OCI-LY3 (cell line): ENCODE results near the gene TMEM14C.
A peak's percentile ranks its signal among the peaks of the same experiment; 100 is the strongest.

Source experiments
- H2AFZ ChIP-seq: fragments of 200-600, 300-600 bp; shearing (Covaris generic); 2 replicates; pipeline ENCODE4 v1.6.0; 2014; ENCODE audit warnings: antibody characterized with exemption, low read depth, low read length
- H3K27ac ChIP-seq: fragments of 200-600, 300-600 bp; sonication (generic); 2 replicates; pipeline ENCODE4 v1.5.1; 2014; ENCODE audit warnings: mild to moderate bottlenecking, low read length, moderate library complexity, mixed read lengths
- H3K27me3 ChIP-seq: fragments of 200-600, 300-600 bp; sonication (generic); 2 replicates; pipeline ENCODE4 v1.6.1; 2014; ENCODE audit warnings: low read depth, low read length, mixed read lengths
- H3K36me3 ChIP-seq: fragments of 200-600, 300-600 bp; sonication (generic); replicated peaks from 2 replicates; pipeline ENCODE3; 2014; ENCODE audit warnings: low read depth, low read length, mixed read lengths
- H3K4me1 ChIP-seq: fragments of 300-600, 200-600 bp; sonication (generic); 2 replicates; pipeline ENCODE4 v1.6.1; 2014; ENCODE audit warnings: low read length, mixed read lengths
- H3K4me2 ChIP-seq: fragments of 200-600, 300-600 bp; sonication (generic); 2 replicates; pipeline ENCODE4 v1.6.1; 2014; ENCODE audit warnings: low read length, mixed read lengths
- H3K4me3 ChIP-seq: fragments of 300-600, 200-600 bp; sonication (generic); 2 replicates; pipeline ENCODE4 v1.5.1; 2014; ENCODE audit warnings: antibody characterized with exemption, mild to moderate bottlenecking, low read length, moderate library complexity
- H3K79me2 ChIP-seq: fragments of 300-600, 200-600 bp; shearing (Covaris generic); 2 replicates; pipeline ENCODE4 v1.6.1; 2014; ENCODE audit warnings: mild to moderate bottlenecking, low read length, mixed read lengths
- H3K9ac ChIP-seq: fragments of 300-600, 200-600 bp; shearing (Covaris generic); 2 replicates; pipeline ENCODE4 v1.6.0; 2014; ENCODE audit warnings: mild to moderate bottlenecking, low read length, moderate library complexity
- H3K9me3 ChIP-seq: fragments of 200-600, 300-600 bp; shearing (Covaris generic); 2 replicates; pipeline ENCODE4 v1.6.1; 2014; ENCODE audit warnings: low read length, mixed read lengths; ENCODE audit not compliant: insufficient read depth
- H4K20me1 ChIP-seq: fragments of 200-600, 300-600 bp; sonication (generic); 2 replicates; pipeline ENCODE4 v1.6.1; 2016; ENCODE audit warnings: low read length, mixed read lengths; ENCODE audit not compliant: insufficient read depth
- EZH2phosphoT487 ChIP-seq: fragments of 200-600 bp; shearing (Covaris generic); IDR thresholded peaks from 2 replicates; pipeline ENCODE4 v1.6.1; 2018; ENCODE audit warnings: antibody characterized with exemption, mixed run types, low read depth
- TF ChIP-seq, protein P1 (sequence below): fragments of 200-600, 300-600 bp; sonication (generic); IDR thresholded peaks from 2 replicates; pipeline ENCODE4 v1.5.1; 2014; ENCODE audit warnings: antibody characterized with exemption, low read length, low read depth

TMEM14C gene

DNA sequence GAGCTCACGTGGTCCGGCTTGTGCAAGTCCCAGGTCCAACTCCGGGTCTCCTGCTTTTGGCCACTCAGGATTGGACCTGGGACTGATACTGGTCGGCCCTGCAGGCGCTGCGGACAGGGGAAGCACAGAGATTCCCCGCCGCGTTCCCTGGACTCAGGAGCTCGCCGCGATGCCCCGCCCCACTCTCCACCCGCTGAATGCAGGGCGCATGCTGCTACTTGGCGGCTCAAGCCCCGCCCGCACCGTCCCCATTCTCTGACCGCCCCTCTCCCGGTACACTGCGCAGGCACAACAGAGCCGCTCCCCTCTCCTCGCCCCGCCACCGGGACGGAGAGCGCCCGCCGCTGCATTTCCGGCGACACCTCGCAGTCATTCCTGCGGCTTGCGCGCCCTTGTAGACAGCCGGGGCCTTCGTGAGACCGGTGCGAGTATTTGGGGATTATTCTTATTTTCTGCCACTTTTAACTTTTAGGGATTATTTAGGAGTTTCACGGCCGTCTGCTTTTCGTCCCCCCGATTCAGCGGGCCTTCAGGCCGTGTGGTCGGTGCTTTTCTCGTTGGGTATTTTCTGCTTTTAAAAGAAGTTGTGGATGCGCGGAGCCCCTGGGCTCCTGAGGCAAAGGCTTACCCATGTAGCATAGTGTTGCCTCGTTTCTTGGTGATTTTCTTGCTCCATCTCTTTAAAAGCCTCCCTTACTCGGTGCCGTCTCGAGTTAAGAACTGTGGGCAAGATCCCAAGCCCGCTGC lies at the start of gene TMEM14C:
Gene TMEM14C, plus strand, starts transcription at position 251 of the 747 bp plus-strand sequence. CDS start 1,544 bp downstream, outside the sequence.
- H3K4me1 ChIP-seq, result 0 out of 2 replicates have a peak, but pooled peaks cover 4% of the 10 kb centered on the region
- TF ChIP-seq EZH2phosphoT487, result no peak
- TF ChIP-seq, protein P1, sequence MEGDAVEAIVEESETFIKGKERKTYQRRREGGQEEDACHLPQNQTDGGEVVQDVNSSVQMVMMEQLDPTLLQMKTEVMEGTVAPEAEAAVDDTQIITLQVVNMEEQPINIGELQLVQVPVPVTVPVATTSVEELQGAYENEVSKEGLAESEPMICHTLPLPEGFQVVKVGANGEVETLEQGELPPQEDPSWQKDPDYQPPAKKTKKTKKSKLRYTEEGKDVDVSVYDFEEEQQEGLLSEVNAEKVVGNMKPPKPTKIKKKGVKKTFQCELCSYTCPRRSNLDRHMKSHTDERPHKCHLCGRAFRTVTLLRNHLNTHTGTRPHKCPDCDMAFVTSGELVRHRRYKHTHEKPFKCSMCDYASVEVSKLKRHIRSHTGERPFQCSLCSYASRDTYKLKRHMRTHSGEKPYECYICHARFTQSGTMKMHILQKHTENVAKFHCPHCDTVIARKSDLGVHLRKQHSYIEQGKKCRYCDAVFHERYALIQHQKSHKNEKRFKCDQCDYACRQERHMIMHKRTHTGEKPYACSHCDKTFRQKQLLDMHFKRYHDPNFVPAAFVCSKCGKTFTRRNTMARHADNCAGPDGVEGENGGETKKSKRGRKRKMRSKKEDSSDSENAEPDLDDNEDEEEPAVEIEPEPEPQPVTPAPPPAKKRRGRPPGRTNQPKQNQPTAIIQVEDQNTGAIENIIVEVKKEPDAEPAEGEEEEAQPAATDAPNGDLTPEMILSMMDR, result no peak

GRCh38 chr6:10676403-10676802 lies 46.5 kb upstream of the TMEM14C start:
- TF ChIP-seq EZH2phosphoT487, result no peak
- TF ChIP-seq, protein P1, result no peak
- no peak overlapping the region for H3K27ac ChIP-seq
- H3K27me3 ChIP-seq, result no peaks in the 10 kb centered on the region; the same call in 1 of the 2 replicates
- H3K36me3 ChIP-seq, result no peaks in the 10 kb centered on the region
- H4K20me1 ChIP-seq, result no peaks in the 10 kb centered on the region
- H3K4me3 ChIP-seq, result no peak overlapping the region
- H3K9me3 ChIP-seq, result no peaks in the 10 kb centered on the region
- no peak overlapping the region for H3K4me2 ChIP-seq
- no peaks in the 10 kb centered on the region for H3K4me1 ChIP-seq
- H2AFZ ChIP-seq, result no peak overlapping the region
- H3K79me2 ChIP-seq, result no peaks in the 10 kb centered on the region
- no peak overlapping the region for H3K9ac ChIP-seq

More for the DNA sequence above, at the start of gene TMEM14C:
- peak within 1 kb of the TSS; percentile 93 for H3K4me3 ChIP-seq
- no peaks in the 10 kb centered on the region for H4K20me1 ChIP-seq
- H3K27ac ChIP-seq, result peak within 1 kb of the TSS; percentile 16; the same call in 1 of the 2 replicates
- peak within 1 kb of the TSS; percentile 80 for H3K4me2 ChIP-seq
- H3K79me2 ChIP-seq, result 0 out of 2 replicates have a peak, but pooled peaks cover 3% of the 10 kb centered on the region
- no peaks in the 10 kb centered on the region for H3K27me3 ChIP-seq
- H3K9ac ChIP-seq, result peak within 1 kb of the TSS; percentile 90
- H2AFZ ChIP-seq, result peak within 1 kb of the TSS; percentile 97
- H3K36me3 ChIP-seq, result no peaks in the 10 kb centered on the region
- no peaks in the 10 kb centered on the region for H3K9me3 ChIP-seq

DNA sequence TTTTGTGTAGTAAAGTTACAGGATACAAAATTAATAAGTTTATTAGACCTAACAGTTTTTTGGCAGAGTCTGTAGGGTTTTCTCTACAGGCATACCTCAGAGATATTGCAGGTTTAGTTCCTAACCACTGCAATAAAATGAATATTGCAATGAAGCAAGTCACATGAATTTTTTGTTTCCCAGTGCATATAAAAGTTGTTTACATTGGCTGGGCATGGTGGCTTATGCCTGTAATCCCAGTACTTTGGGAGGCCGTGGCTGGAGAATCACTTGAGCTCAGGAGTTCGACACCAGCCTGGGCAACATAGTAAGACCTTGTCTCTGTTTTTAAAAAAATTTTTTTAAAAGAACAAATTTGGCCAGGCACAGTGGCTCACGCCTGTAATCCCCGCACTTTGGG lies 44.4 kb upstream of the TMEM14C start:
- Histone ChIP-seq H3K9me3 (no peaks in the 10 kb centered on the region), H3K27ac (no peak overlapping the region), H2AFZ (no peak overlapping the region), H4K20me1 (no peaks in the 10 kb centered on the region), H3K4me3 (no peak overlapping the region), H3K4me2 (no peak overlapping the region), H3K36me3 (no peaks in the 10 kb centered on the region), H3K27me3 (no peaks in the 10 kb centered on the region), H3K4me1 (no peaks in the 10 kb centered on the region), H3K79me2 (no peaks in the 10 kb centered on the region), H3K9ac (no peak overlapping the region)
- no peak for TF ChIP-seq EZH2phosphoT487
- TF ChIP-seq, protein P1, result no peak

- Histone ChIP-seq H4K20me1 (no peaks in the 10 kb centered on the region), H3K4me2 (no peak overlapping the region), H3K27me3 (no peaks in the 10 kb centered on the region), H3K4me1 (no peaks in the 10 kb centered on the region), H3K9ac (no peak overlapping the region), H3K9me3 (no peaks in the 10 kb centered on the region), H3K79me2 (no peaks in the 10 kb centered on the region), H3K27ac (no peak overlapping the region), H3K36me3 (no peaks in the 10 kb centered on the region), H3K4me3 (no peak overlapping the region), H2AFZ (no peak overlapping the region)
- TF ChIP-seq EZH2phosphoT487, result no peak
- TF ChIP-seq, protein P1, result no peak
Measured at GRCh38 chr6:10681795-10682194, 41.1 kb upstream of the TMEM14C start.
